ENCODE results near the gene EVPL. TPM values are rescaled to one million over a fixed set of nuclear protein-coding genes. Genes with fewer than 3 reads are reported as not detected.

Gene EVPL
- total RNA-seq, 2 donors from 2014 or later = 23.0 to 29.1 TPM

GRCh38 chr17:76056882-76057281 is 29.8 kb upstream of the EVPL start:
- no peaks in the 10 kb centered on the region for H3K27me3 ChIP-seq (replicated peaks; ENCODE audit: insufficient read depth)
- H3K27ac ChIP-seq = no peak overlapping the region
- H3K4me1 ChIP-seq (replicated peaks) = no peaks in the 10 kb centered on the region
- no peaks in the 10 kb centered on the region for H3K9me3 ChIP-seq
- TF ChIP-seq POLR2AphosphoS5 (IDR thresholded peaks at IDR 0.05) (no peak), CTCF (IDR thresholded peaks at IDR 0.05) (peak in 1 of 4 experiments; percentile 19)
- no peak for DNase-seq (ENCODE audit: low spot score)
- H3K36me3 ChIP-seq = peaks cover 14 to 28% of the 10 kb centered on the region in 2 donors
- 66% methylated on average over 3 of the region's 3 CpGs for WGBS
- intact Hi-C loops (cut with DNase I) = no loop called here
- H3K4me3 ChIP-seq = no peak overlapping the region

GRCh38 chr17:76054112-76054476 is 27.0 kb upstream of the EVPL start:
- H3K9me3 ChIP-seq = no peaks in the 10 kb centered on the region
- DNase-seq (ENCODE audit: low spot score) = no peak
- H3K36me3 ChIP-seq = peaks cover 15 to 18% of the 10 kb centered on the region in 2 donors
- 78% methylated on average over 4 of the region's 4 CpGs for WGBS
- no peaks in the 10 kb centered on the region for H3K4me1 ChIP-seq (replicated peaks)
- H3K27me3 ChIP-seq (replicated peaks; ENCODE audit: insufficient read depth) = no peaks in the 10 kb centered on the region
- TF ChIP-seq POLR2A (IDR thresholded peaks at IDR 0.05) (no peak), CTCF (IDR thresholded peaks at IDR 0.05) (no peak), POLR2AphosphoS5 (IDR thresholded peaks at IDR 0.05) (no peak)
- no peak overlapping the region for H3K4me3 ChIP-seq
- no peak overlapping the region for H3K27ac ChIP-seq
- intact Hi-C loops (cut with DNase I) = no loop called here

- intact Hi-C loops (cut with DNase I) = no loop called here
- no peaks in the 10 kb centered on the region for H3K27me3 ChIP-seq (replicated peaks; ENCODE audit: insufficient read depth)
- 67% methylated on average over 17 of the region's 17 CpGs for WGBS
- H3K4me3 ChIP-seq = no peak overlapping the region
- no peak overlapping the region for H3K27ac ChIP-seq
- peaks cover 11 to 18% of the 10 kb centered on the region in 2 donors for H3K36me3 ChIP-seq
- H3K4me1 ChIP-seq (replicated peaks) = no peaks in the 10 kb centered on the region
- no peaks in the 10 kb centered on the region for H3K9me3 ChIP-seq
- TF ChIP-seq CTCF (IDR thresholded peaks at IDR 0.05) (no peak), POLR2AphosphoS5 (IDR thresholded peaks at IDR 0.05) (no peak), POLR2A (IDR thresholded peaks at IDR 0.05) (no peak)
- no peak for DNase-seq (ENCODE audit: low spot score)
Observed at GRCh38 chr17:76053246-76054111, 26.4 kb upstream of the EVPL start.

DNA sequence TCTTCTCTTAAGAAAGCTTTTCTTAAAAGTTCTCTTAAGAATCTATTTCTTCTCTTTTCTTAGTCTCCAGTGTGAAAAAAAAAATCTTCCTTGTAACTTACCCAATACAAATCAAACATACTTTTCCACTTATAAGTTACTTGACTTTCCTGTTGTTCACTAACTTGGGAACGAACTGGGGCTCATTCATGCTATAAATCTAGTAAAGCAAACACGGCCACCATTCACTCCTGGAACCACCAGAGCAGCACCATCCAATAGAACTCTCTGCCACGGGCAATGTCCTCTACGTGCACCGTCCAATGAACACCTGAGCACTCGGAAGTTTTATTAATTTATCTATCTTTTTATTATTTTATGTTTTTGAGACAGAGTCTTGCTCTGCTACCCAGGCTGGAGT is 24.5 kb upstream of the EVPL start:
- peaks cover 8 to 19% of the 10 kb centered on the region in 2 donors for H3K36me3 ChIP-seq
- 41% methylated on average over 6 of the region's 6 CpGs for WGBS
- DNase-seq (ENCODE audit: low spot score) = peak; percentile 42

More for the DNA sequence above, 24.5 kb upstream of the EVPL start:
- H3K27ac ChIP-seq = peak overlapping the region; percentile 28 to 54
- H3K9me3 ChIP-seq = no peaks in the 10 kb centered on the region
- TF ChIP-seq POLR2A (IDR thresholded peaks at IDR 0.05) = no peak
- peak; percentile 24 for TF ChIP-seq POLR2AphosphoS5 (IDR thresholded peaks at IDR 0.05)
- no peak for TF ChIP-seq CTCF (IDR thresholded peaks at IDR 0.05)
- intact Hi-C loops (cut with DNase I) = no loop called here
- H3K4me1 ChIP-seq (replicated peaks) = no peaks in the 10 kb centered on the region
- H3K4me3 ChIP-seq = no peak overlapping the region
- no peaks in the 10 kb centered on the region for H3K27me3 ChIP-seq (replicated peaks; ENCODE audit: insufficient read depth)
